CD14-positive monocyte (primary cell): Measurements from ENCODE around the gene PATZ1. TPM values are rescaled to one million over a fixed set of nuclear protein-coding genes. Genes with fewer than 3 reads are reported as not detected.

ENCODE experiments used
- DNase-seq, 3 donors: peaks; one replicate each; pipeline ENCODE4 v3.0.0-alpha.2; 2011 to 2022
- H2AFZ ChIP-seq: 2 replicates; pipeline ENCODE4 v1.6.0; 2012; ENCODE audit warnings: mild to moderate bottlenecking, low read depth, low read length, inconsistent platforms; ENCODE audit not compliant: insufficient read depth, poor library complexity, severe bottlenecking
- H3K27ac ChIP-seq, 2 donors: 1 replicate in 1 of 2; 2 replicates in 1 of 2; pipeline ENCODE4 v1.5.1; 2012 to 2013; ENCODE audit warnings: low read length in 2 of 2, control low read depth in 1 of 2, inconsistent platforms in 1 of 2, low read depth in 1 of 2, mild to moderate bottlenecking in 1 of 2
- H3K27me3 ChIP-seq, 2 donors: one replicate each; pipeline versions ENCODE4 v1.6.0 to v1.6.1; 2011 to 2013; ENCODE audit warnings: low read length in 2 of 2; ENCODE audit not compliant: control insufficient read depth in 2 of 2, insufficient read depth in 2 of 2
- H3K36me3 ChIP-seq, 2 donors: replicated peaks in 1 of 2; 1 replicate in 1 of 2; 2 replicates in 1 of 2; pipeline versions ENCODE4 v1.5.1 to v1.6.1; 2012 to 2013; ENCODE audit warnings: low read length in 2 of 2, control low read depth in 1 of 2, inconsistent platforms in 1 of 2, mild to moderate bottlenecking in 1 of 2; ENCODE audit not compliant: insufficient read depth in 2 of 2, control insufficient read depth in 1 of 2
- H3K4me1 ChIP-seq, 2 donors: 1 replicate in 1 of 2; 2 replicates in 1 of 2; pipeline versions ENCODE4 v1.5.1 to v1.6.1; 2012 to 2013; ENCODE audit warnings: low read length in 2 of 2, control low read depth in 1 of 2, inconsistent platforms in 1 of 2, mild to moderate bottlenecking in 1 of 2, moderate library complexity in 1 of 2; ENCODE audit not compliant: insufficient read depth in 2 of 2, control insufficient read depth in 1 of 2
- H3K4me2 ChIP-seq: replicated peaks from 2 replicates; pipeline ENCODE3; 2012; ENCODE audit warnings: low read length, moderate library complexity, mild to moderate bottlenecking; ENCODE audit not compliant: poor library complexity, severe bottlenecking; ENCODE audit errors: extremely low read depth
- H3K4me3 ChIP-seq, 3 experiments: fragments of 200-600 bp in 1 of 3; sonication (generic) in 1 of 3; replicated peaks in 1 of 3; 1 replicate in 2 of 3; 2 replicates in 1 of 3; pipeline ENCODE4 v1.5.1; 2011 to 2013; ENCODE audit warnings: low read length in 3 of 3, mild to moderate bottlenecking in 3 of 3, control low read depth in 2 of 3, low read depth in 2 of 3, inconsistent platforms in 1 of 3, moderate library complexity in 1 of 3
- H3K79me2 ChIP-seq: 2 replicates; pipeline ENCODE4 v1.6.0; 2012; ENCODE audit warnings: mild to moderate bottlenecking, control low read depth, inconsistent platforms, low read length, moderate library complexity; ENCODE audit not compliant: insufficient read depth
- H3K9ac ChIP-seq: 2 replicates; pipeline ENCODE4 v1.6.0; 2017; ENCODE audit warnings: low read length, mild to moderate bottlenecking; ENCODE audit not compliant: insufficient read depth, poor library complexity, severe bottlenecking
- H3K9me3 ChIP-seq, 2 donors: replicated peaks in 1 of 2; 1 replicate in 1 of 2; 2 replicates in 1 of 2; pipeline versions ENCODE4 v1.5.1 to v1.6.1; 2012 to 2013; ENCODE audit warnings: low read length in 2 of 2, control low read depth in 1 of 2; ENCODE audit not compliant: control insufficient read depth in 1 of 2, insufficient read depth in 1 of 2
- H4K20me1 ChIP-seq: 2 replicates; pipeline ENCODE4 v1.6.0; 2012; ENCODE audit warnings: mild to moderate bottlenecking, low read length, control low read depth, moderate library complexity; ENCODE audit not compliant: insufficient read depth
- H3K27ac Mint-ChIP-seq, 7 donors: one replicate each; pipeline ENCODE4 v1.8.0; 2020; ENCODE audit warnings: mild to moderate bottlenecking in 7 of 7, mixed read lengths in 7 of 7, moderate library complexity in 6 of 7, inconsistent platforms in 2 of 7
- H3K27me3 Mint-ChIP-seq, 3 donors: one replicate each; pipeline ENCODE4 v1.8.0; 2021 to 2022; ENCODE audit warnings: low read depth in 3 of 3, mild to moderate bottlenecking in 3 of 3, mixed read lengths in 3 of 3, moderate library complexity in 3 of 3, inconsistent platforms in 1 of 3
- H3K36me3 Mint-ChIP-seq, 2 donors: one replicate each; pipeline ENCODE4 v1.8.0; 2020; ENCODE audit warnings: mixed read lengths in 2 of 2, inconsistent platforms in 1 of 2, mild to moderate bottlenecking in 1 of 2
- H3K4me1 Mint-ChIP-seq: one replicate; pipeline ENCODE4 v1.8.0; 2020; ENCODE audit warnings: mild to moderate bottlenecking, mixed read lengths
- H3K4me3 Mint-ChIP-seq, 2 donors: one replicate each; pipeline ENCODE4 v1.8.0; 2020; ENCODE audit warnings: mild to moderate bottlenecking in 2 of 2, mixed read lengths in 2 of 2, moderate library complexity in 1 of 2
- H3K9me3 Mint-ChIP-seq, 7 donors: one replicate each; pipeline ENCODE4 v1.8.0; 2020 to 2022; ENCODE audit warnings: mixed read lengths in 7 of 7, mild to moderate bottlenecking in 6 of 7, moderate library complexity in 6 of 7, inconsistent platforms in 2 of 7
- CTCF ChIP-seq: fragments of 200-600 bp; IDR thresholded peaks from one replicate; pipeline ENCODE4 v1.8.0; 2022; ENCODE audit warnings: antibody characterized with exemption, mild to moderate bottlenecking
- WGBS: methylation state at CpG from one replicate; pipeline ENCODE4 v1.1.5; 2013; ENCODE audit warnings: missing lambda C conversion rate; ENCODE audit not compliant: insufficient coverage; 5-methylcytosine and 5-hydroxymethylcytosine counted together
- intact Hi-C, 2 donors: fragments of 100-400 bp; cut with micrococcal nuclease; formaldehyde crosslinking; loops; one replicate each; pipeline versions ENCODE4 v1.15.0 to v1.15.1; 2023
- polyA plus RNA-seq, 3 donors: library from polyadenylated mRNA; depleted of rRNA in 1 of 3; unstranded in 2 of 3; stranded (reverse) in 1 of 3; fragments of 300-500 nt in 2 of 3; fragments of >200 nt in 1 of 3; fragmentation: Illumina TruSeq in 2 of 3; gene quantifications; 1 replicate in 2 of 3; 2 replicates in 1 of 3; pipeline ENCODE4 v1.2.3, GENCODE V29; 2012 to 2021
- small RNA-seq: library from RNA; depleted of rRNA; stranded (forward); fragments of <200 nt; gene quantifications from one replicate; pipeline ENCODE3, GENCODE V24; 2012; ENCODE audit warnings: low read depth; ENCODE audit not compliant: insufficient read length

PATZ1 gene
- polyA plus RNA-seq, 3 donors, result 1.8 to 10.7 (median 2.0) TPM

- H3K4me2 ChIP-seq, result no peak overlapping the region
- Mint-ChIP-seq H3K27me3 (no peaks in the 10 kb centered on the region), H3K4me1 (peaks cover 4% of the 10 kb centered on the region), H3K36me3 (peaks cover 75 to 87% of the 10 kb centered on the region in 2 donors), H3K9me3 (peaks cover 0 to 2% (median 0%) of the 10 kb centered on the region in 7 donors), H3K4me3 (no peak overlapping the region), H3K27ac (no peak overlapping the region)
- no peaks in the 10 kb centered on the region for H3K27me3 ChIP-seq
- no peak for DNase-seq
- H3K4me3 ChIP-seq, result no peak overlapping the region
- H3K27ac ChIP-seq, result no peak overlapping the region
- no peaks in the 10 kb centered on the region for H3K79me2 ChIP-seq
- intact Hi-C loops, result loop anchor here in 1 of 2 donors (10.0 kb wide), 2 partner anchors 172 to 512 kb away; partner anchors contain the start of gene SELENOM
- TF ChIP-seq CTCF, result no peak
- no peaks in the 10 kb centered on the region for H3K9me3 ChIP-seq
- 95% methylated on average over 50 of the region's 69 CpGs for WGBS
- H4K20me1 ChIP-seq, result peaks cover 4% of the 10 kb centered on the region
- H3K9ac ChIP-seq, result no peak overlapping the region
- peaks cover 5 to 6% of the 10 kb centered on the region in 2 donors for H3K4me1 ChIP-seq
- H3K36me3 ChIP-seq, result peaks cover 74 to 92% of the 10 kb centered on the region in 2 donors
- H2AFZ ChIP-seq, result no peak overlapping the region
These were observed 69.5 kb downstream of the PATZ1 start for GRCh38 chr22:31276426-31277167.

Small RNA genes lying within 50 kb of the gene (small RNA-seq; reads per million reads assigned to genes)
- gene RNA5SP496 (not detected), gene RNU6-338P (not detected)

Other genes with a start within 250 kb of the PATZ1 start
- gene SELENOM, start 238.8 kb downstream of the PATZ1 start, polyA plus RNA-seq, result 1 to 10 TPM; 3.2 to 7.6 (median 3.4) TPM
- under 1 TPM in 1 of 3 donors, not detected in 2; 0.03 TPM for gene INPP5J, start 223.4 kb downstream of the PATZ1 start, polyA plus RNA-seq
- not detected for gene PLA2G3, start 205.8 kb downstream of the PATZ1 start, polyA plus RNA-seq
- gene RNF185, start 186.2 kb downstream of the PATZ1 start, polyA plus RNA-seq, result 10 to 100 TPM; 16.0 to 26.5 (median 26.1) TPM
- 10 to 100 TPM in 2 of 3 donors, 1 to 10 TPM in 1; 5.5 to 14.2 (median 10.1) TPM for gene LIMK2, start 134.0 kb downstream of the PATZ1 start, polyA plus RNA-seq
- gene PIK3IP1, start 53.9 kb downstream of the PATZ1 start, polyA plus RNA-seq, result 10 to 100 TPM; 21.8 to 37.3 (median 21.9) TPM
- 10 to 100 TPM; 24.7 to 81.3 (median 68.2) TPM for gene DRG1, start 53.3 kb upstream of the PATZ1 start, polyA plus RNA-seq
- gene EIF4ENIF1, start 143.5 kb upstream of the PATZ1 start, polyA plus RNA-seq, result 10 to 100 TPM in 2 of 3 donors, 1 to 10 TPM in 1; 2.5 to 17.0 (median 11.5) TPM
- gene SFI1, start 150.2 kb upstream of the PATZ1 start, polyA plus RNA-seq, result 10 to 100 TPM in 1 of 3 donors, 1 to 10 TPM in 2; 1.7 to 43.4 (median 3.6) TPM